Measurements from ENCODE around the gene NAA16. TPM values are rescaled to one million over a fixed set of nuclear protein-coding genes. Genes with fewer than 3 reads are reported as not detected.
"Not testable (repeated sequence)": the region's sequence is repeated elsewhere in the genome, so short reads cannot be mapped to it uniquely, and the experiment has no call there.

Gene NAA16
- total RNA-seq, 4 donors from 2014 or later, result 15.5 to 33.5 (median 17.1) TPM

GRCh38 chr13:41419206-41419605, 108.1 kb downstream of the NAA16 start:
- 60% methylated on average over 1 of the region's 1 CpG; no CpG with 5 or more reads in 1 of the 2 donors for WGBS, 2 donors (ENCODE audit: low coverage in 1 of 2)
- Histone ChIP-seq H3K4me3 (no peak overlapping the region), H3K4me1 (no peaks in the 10 kb centered on the region), H3K9me3 (no peaks in the 10 kb centered on the region), H3K27ac (no peak overlapping the region), H3K27me3 (no peaks in the 10 kb centered on the region), H3K36me3 (no peaks in the 10 kb centered on the region)
- TF ChIP-seq CTCF (IDR thresholded peaks at IDR 0.05) (no peak), EP300 (IDR thresholded peaks at IDR 0.05) (no peak), POLR2AphosphoS5 (IDR thresholded peaks at IDR 0.05) (no peak), POLR2A (IDR thresholded peaks at IDR 0.05) (no peak)
- ATAC-seq, result no peak

GRCh38 chr13:41420146-41420545, 109.1 kb downstream of the NAA16 start:
- H3K4me3 ChIP-seq, result no peak overlapping the region
- no peak overlapping the region for H3K27ac ChIP-seq
- no peaks in the 10 kb centered on the region for H3K36me3 ChIP-seq
- TF ChIP-seq POLR2A (IDR thresholded peaks at IDR 0.05), result no peak
- no peak for TF ChIP-seq EP300 (IDR thresholded peaks at IDR 0.05)
- TF ChIP-seq POLR2AphosphoS5 (IDR thresholded peaks at IDR 0.05), result no peak
- no peaks in the 10 kb centered on the region for H3K27me3 ChIP-seq
- H3K4me1 ChIP-seq, result no peaks in the 10 kb centered on the region
- ATAC-seq, result no peak
- WGBS, 2 donors (ENCODE audit: low coverage in 1 of 2), result 79 to 97% methylated on average over 3 of the region's 4 CpGs
- H3K9me3 ChIP-seq, result no peaks in the 10 kb centered on the region

- H3K9me3 ChIP-seq, H3K27ac ChIP-seq, H3K36me3 ChIP-seq, H3K27me3 ChIP-seq, ATAC-seq, H3K4me1 ChIP-seq, H3K4me3 ChIP-seq: not testable (repeated sequence)
- 72 to 91% methylated on average over 3 to 5 of the region's 6 CpGs for WGBS, 2 donors (ENCODE audit: low coverage in 1 of 2)
These were observed 110.3 kb downstream of the NAA16 start for GRCh38 chr13:41421330-41421729.

GRCh38 chr13:41421983-41422382, 110.9 kb downstream of the NAA16 start:
- WGBS, 2 donors (ENCODE audit: low coverage in 1 of 2), result 53 to 73% methylated on average over 3 to 4 of the region's 7 CpGs
- H3K36me3 ChIP-seq, H3K27me3 ChIP-seq, ATAC-seq, H3K27ac ChIP-seq, H3K9me3 ChIP-seq, H3K4me1 ChIP-seq, H3K4me3 ChIP-seq: not testable (repeated sequence)

- not testable (repeated sequence) for H3K36me3 ChIP-seq, H3K9me3 ChIP-seq, H3K27ac ChIP-seq, ATAC-seq, H3K4me3 ChIP-seq, H3K4me1 ChIP-seq
- 80 to 87% methylated on average over 1 to 2 of the region's 13 CpGs for WGBS, 2 donors (ENCODE audit: low coverage in 1 of 2)
- peaks cover 18% of the 10 kb centered on the region for H3K27me3 ChIP-seq
These were observed 112.2 kb downstream of the NAA16 start for GRCh38 chr13:41423259-41423658.

GRCh38 chr13:41424675-41425074, 113.6 kb downstream of the NAA16 start:
- peaks cover 21% of the 10 kb centered on the region for H3K27me3 ChIP-seq
- not testable (repeated sequence) for H3K4me3 ChIP-seq, H3K27ac ChIP-seq, H3K9me3 ChIP-seq, ATAC-seq, H3K36me3 ChIP-seq
- H3K4me1 ChIP-seq, result peaks cover 0 to 11% (median 6%) of the 10 kb centered on the region in 3 donors
- WGBS, 2 donors (ENCODE audit: low coverage in 1 of 2), result 91% methylated on average over 6 of the region's 6 CpGs

- no peak overlapping the region for H3K4me3 ChIP-seq
- 76% methylated on average over 5 of the region's 22 CpGs; no CpG with 5 or more reads in 1 of the 2 donors for WGBS, 2 donors (ENCODE audit: low coverage in 1 of 2)
These were observed 115.0 kb downstream of the NAA16 start for GRCh38 chr13:41426047-41426446.

More at GRCh38 chr13:41426047-41426446, 115.0 kb downstream of the NAA16 start:
- TF ChIP-seq CTCF (IDR thresholded peaks at IDR 0.05), result no peak
- TF ChIP-seq POLR2A (IDR thresholded peaks at IDR 0.05), result no peak
- no peak for TF ChIP-seq EP300 (IDR thresholded peaks at IDR 0.05)
- no peak for TF ChIP-seq POLR2AphosphoS5 (IDR thresholded peaks at IDR 0.05)
- no peak for ATAC-seq
- peaks cover 0 to 11% (median 6%) of the 10 kb centered on the region in 3 donors for H3K4me1 ChIP-seq
- peaks cover 21% of the 10 kb centered on the region for H3K27me3 ChIP-seq
- H3K27ac ChIP-seq, result no peak overlapping the region
- no peaks in the 10 kb centered on the region for H3K9me3 ChIP-seq
- no peaks in the 10 kb centered on the region for H3K36me3 ChIP-seq

Small RNA genes within 50 kb of the gene (small RNA-seq; reads per million reads assigned to genes)
- gene RNU6-57P, result 0 reads per million in 4 donors

Other genes starting within 250 kb of the NAA16 start
- gene WBP4, start 249.8 kb upstream of the NAA16 start, total RNA-seq, result 10 to 100 TPM; 19.3 to 33.1 (median 25.1) TPM
- gene KBTBD6, start 178.5 kb upstream of the NAA16 start, total RNA-seq, result 1 to 10 TPM; 6.1 to 9.8 (median 8.7) TPM
- gene KBTBD7, start 116.7 kb upstream of the NAA16 start, total RNA-seq, result 10 to 100 TPM in 1 of 4 donors, 1 to 10 TPM in 3; 6.5 to 10.3 (median 8.6) TPM
- gene MTRF1, start 47.7 kb upstream of the NAA16 start, total RNA-seq, result 10 to 100 TPM in 2 of 4 donors, 1 to 10 TPM in 2; 7.3 to 14.4 (median 10.2) TPM
- gene RGCC, start 146.3 kb downstream of the NAA16 start, total RNA-seq, result 10 to 100 TPM; 40.5 to 97.6 (median 59.9) TPM

All from gastroesophageal sphincter (tissue), 4 donors.